Ascending aorta (tissue), 2 donors: Measurements from ENCODE around the gene ITPK1. TPM values are rescaled to one million over a fixed set of nuclear protein-coding genes. Genes with fewer than 3 reads are reported as not detected.

Experiments used
- DNase-seq, 2 donors: peaks; one replicate each; pipeline ENCODE4 v3.0.0-alpha.2; 2019; ENCODE audit warnings: low spot score in 2 of 2
- H3K27ac ChIP-seq, 2 donors: fragments of 200-600 bp; sonication (generic); one replicate each; pipeline ENCODE4 v1.5.1; 2016 to 2017; ENCODE audit warnings: mild to moderate bottlenecking in 1 of 2
- H3K27me3 ChIP-seq: fragments of 200-600 bp; sonication (generic); one replicate; pipeline ENCODE4 v1.5.1; 2017
- H3K36me3 ChIP-seq, 2 donors: fragments of 200-600 bp; sonication (generic); one replicate each; pipeline ENCODE4 v1.5.1; 2016
- H3K4me1 ChIP-seq, 2 donors: fragments of 200-600 bp; sonication (generic); one replicate each; pipeline ENCODE4 v1.5.1; 2016 to 2017; ENCODE audit warnings: mild to moderate bottlenecking in 1 of 2
- H3K4me3 ChIP-seq, 2 donors: fragments of 200-600 bp; sonication (generic); one replicate each; pipeline ENCODE4 v1.5.1; 2016 to 2017; ENCODE audit warnings: mild to moderate bottlenecking in 1 of 2
- H3K9me3 ChIP-seq, 2 donors: fragments of 200-600 bp; sonication (generic); one replicate each; pipeline ENCODE4 v1.5.1; 2016
- intact Hi-C: fragments of 100-400 bp; cut with DNase I; formaldehyde crosslinking; loops from one replicate; pipeline ENCODE4 v1.15.1; 2023
- total RNA-seq: library from RNA; depleted of rRNA; stranded (reverse); fragments of >200 nt; gene quantifications from one replicate; pipeline ENCODE4 v1.1.0, GENCODE V29; 2016
- TF ChIP-seq, protein P1 (sequence below), 3 experiments: fragments of 200-600 bp in 2 of 3; fragments of 450-650 bp in 1 of 3; sonication (generic) in 2 of 3; IDR thresholded peaks; one replicate each; pipeline ENCODE4 v1.5.1; 2016 to 2019; ENCODE audit warnings: antibody characterized with exemption in 3 of 3, mild to moderate bottlenecking in 1 of 3, moderate library complexity in 1 of 3

The ITPK1 gene
- total RNA-seq, 1 donor from 2014 or later: 85.3 TPM

DNA sequence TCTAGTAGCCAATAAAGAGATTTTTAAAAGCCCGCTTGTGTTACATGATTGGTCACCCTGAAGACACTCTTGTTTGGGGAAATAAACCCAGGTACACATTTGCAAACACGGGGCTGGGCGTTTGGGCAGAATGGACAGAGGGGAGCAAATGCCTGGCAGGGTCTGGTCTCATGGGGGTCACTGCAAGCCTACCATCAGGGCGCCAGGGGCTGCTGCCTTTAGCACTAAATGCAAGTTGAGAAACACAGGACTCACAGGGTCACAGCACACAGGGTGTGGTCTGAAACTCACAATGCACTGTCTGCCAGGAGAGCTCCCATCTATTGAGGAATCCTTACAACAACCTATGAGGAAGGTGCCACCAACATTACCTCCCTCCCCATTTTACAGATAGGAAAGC lies 130.2 kb downstream of the ITPK1 start:
- Histone ChIP-seq H3K4me3 (no peak overlapping the region), H3K36me3 (peaks cover 0 to 3% of the 10 kb centered on the region in 2 donors), H3K27ac (peak overlapping the region; percentile 61 to 87), H3K9me3 (no peaks in the 10 kb centered on the region), H3K27me3 (no peaks in the 10 kb centered on the region), H3K4me1 (peaks cover 3 to 17% of the 10 kb centered on the region in 2 donors)
- intact Hi-C loops: loop anchor here (5.0 kb wide), 2 partner anchors 57 to 623 kb away; no protein-coding TSS in a partner anchor
- no peak for DNase-seq
- TF ChIP-seq, protein P1, sequence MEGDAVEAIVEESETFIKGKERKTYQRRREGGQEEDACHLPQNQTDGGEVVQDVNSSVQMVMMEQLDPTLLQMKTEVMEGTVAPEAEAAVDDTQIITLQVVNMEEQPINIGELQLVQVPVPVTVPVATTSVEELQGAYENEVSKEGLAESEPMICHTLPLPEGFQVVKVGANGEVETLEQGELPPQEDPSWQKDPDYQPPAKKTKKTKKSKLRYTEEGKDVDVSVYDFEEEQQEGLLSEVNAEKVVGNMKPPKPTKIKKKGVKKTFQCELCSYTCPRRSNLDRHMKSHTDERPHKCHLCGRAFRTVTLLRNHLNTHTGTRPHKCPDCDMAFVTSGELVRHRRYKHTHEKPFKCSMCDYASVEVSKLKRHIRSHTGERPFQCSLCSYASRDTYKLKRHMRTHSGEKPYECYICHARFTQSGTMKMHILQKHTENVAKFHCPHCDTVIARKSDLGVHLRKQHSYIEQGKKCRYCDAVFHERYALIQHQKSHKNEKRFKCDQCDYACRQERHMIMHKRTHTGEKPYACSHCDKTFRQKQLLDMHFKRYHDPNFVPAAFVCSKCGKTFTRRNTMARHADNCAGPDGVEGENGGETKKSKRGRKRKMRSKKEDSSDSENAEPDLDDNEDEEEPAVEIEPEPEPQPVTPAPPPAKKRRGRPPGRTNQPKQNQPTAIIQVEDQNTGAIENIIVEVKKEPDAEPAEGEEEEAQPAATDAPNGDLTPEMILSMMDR (IDR thresholded peaks at IDR 0.05): no peak

DNA sequence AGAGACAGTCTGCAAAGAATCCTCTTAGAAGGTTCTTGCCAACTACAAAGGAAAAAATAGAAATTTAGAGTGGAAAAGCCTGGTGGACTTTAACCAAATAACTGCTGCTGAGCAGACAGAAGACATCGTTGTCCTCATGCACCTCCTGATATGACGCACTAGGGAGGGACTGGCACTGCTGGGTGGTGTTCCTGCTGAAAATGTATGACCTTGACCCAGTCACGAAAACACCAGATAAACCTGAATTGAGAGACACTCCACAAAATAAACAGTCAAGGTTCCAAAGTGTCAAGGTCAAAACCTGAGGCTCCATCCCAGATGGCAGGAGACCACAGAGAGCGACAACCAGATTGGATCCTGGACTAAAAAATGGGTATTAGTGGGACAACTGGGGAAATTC lies 130.8 kb downstream of the ITPK1 start:
- intact Hi-C loops: loop anchor here (5.0 kb wide), 2 partner anchors 57 to 623 kb away; no protein-coding TSS in a partner anchor
- H3K4me1 ChIP-seq: peaks cover 3 to 17% of the 10 kb centered on the region in 2 donors

DNA sequence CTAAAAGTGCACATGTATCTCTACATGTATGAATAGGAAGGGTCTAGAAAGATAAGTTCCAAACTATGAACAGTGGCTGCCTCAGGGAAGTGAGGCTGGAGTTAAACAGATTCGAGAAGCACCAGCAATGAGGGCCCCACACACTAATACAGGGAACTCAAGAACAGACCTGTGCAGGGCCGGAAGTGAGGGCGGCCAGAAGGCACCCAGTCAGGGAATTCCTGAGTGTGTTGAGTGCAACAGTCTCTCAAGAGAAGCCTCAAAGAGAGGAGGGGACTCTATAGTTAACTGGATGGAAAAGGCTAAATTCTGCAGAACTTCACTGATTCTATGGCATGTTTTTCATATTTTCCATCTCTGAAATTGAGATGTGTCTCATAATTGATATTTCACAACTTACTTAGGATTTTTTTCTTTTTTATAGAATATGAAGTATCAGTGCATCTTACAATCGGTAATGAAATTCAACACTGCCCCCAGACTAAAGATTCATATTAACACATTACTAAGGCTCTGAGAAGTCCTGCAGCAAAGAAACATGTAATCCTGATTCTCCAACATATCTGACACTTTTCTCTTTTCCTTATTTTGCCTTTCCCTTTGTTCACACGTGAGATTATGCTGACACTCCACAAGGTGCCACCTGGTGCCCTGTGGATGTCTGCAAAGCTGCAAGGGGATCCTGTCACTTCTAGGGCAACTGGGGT lies 131.5 kb downstream of the ITPK1 start:
- Histone ChIP-seq H3K4me3 (no peak overlapping the region), H3K36me3 (no peaks in the 10 kb centered on the region), H3K4me1 (peaks cover 3 to 17% of the 10 kb centered on the region in 2 donors), H3K27ac (no peak overlapping the region), H3K9me3 (no peaks in the 10 kb centered on the region), H3K27me3 (no peaks in the 10 kb centered on the region)
- no peak for DNase-seq
- intact Hi-C loops: no loop called here
- TF ChIP-seq, protein P1 (IDR thresholded peaks at IDR 0.05): no peak

More for the DNA sequence above, 130.8 kb downstream of the ITPK1 start:
- Histone ChIP-seq H3K27ac (peak overlapping the region in 1 of 2 donors; percentile 87), H3K4me3 (no peak overlapping the region), H3K36me3 (no peaks in the 10 kb centered on the region), H3K9me3 (no peaks in the 10 kb centered on the region), H3K27me3 (no peaks in the 10 kb centered on the region)
- DNase-seq: no peak
- TF ChIP-seq, protein P1 (IDR thresholded peaks at IDR 0.05): no peak

DNA sequence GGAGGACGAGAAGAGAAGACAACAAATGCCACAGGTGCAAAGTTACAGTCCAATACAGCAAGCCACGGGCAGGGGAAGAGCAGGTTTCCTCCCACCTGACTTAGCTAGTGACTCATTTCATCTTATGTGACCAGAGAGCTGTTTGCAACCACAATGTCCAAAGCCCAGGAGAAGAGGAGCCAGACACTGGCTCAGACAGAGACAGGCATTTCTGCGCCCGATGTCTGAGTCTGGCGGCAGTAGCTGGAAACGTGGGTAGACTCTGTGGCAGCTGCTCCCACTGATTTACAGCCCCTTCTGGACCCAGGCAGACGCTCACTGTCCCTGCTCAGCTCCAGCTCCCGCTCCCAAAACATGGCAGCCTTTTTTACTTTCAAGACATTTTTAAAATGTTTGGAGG lies 132.8 kb downstream of the ITPK1 start:
- Histone ChIP-seq H3K4me3 (no peak overlapping the region), H3K27me3 (no peaks in the 10 kb centered on the region), H3K9me3 (peaks cover 0 to 4% of the 10 kb centered on the region in 2 donors), H3K4me1 (peaks cover 3 to 17% of the 10 kb centered on the region in 2 donors), H3K36me3 (peaks cover 0 to 1% of the 10 kb centered on the region in 2 donors), H3K27ac (no peak overlapping the region)
- TF ChIP-seq, protein P1 (IDR thresholded peaks at IDR 0.05): no peak
- no peak for DNase-seq
- intact Hi-C loops: no loop called here

DNA sequence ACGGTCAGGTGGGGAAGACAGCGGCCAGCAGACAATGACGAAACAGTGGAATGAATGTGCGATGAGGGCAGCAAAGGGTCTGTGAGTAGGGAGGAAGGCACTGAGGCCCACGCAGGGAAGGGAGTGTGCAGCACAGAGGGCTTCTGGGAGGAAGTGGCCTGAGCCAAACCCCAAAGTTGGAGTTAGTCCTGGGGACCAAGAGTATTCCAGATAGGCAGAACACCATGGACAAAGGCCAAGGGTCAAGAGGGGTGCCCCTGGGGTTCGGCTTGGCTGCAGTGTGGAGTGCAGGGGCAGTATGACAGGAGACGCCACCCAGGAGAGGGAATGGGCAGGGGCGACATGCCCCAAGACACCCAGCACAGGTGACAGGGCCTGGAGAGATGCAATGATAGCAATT lies 134.0 kb downstream of the ITPK1 start:
- Histone ChIP-seq H3K4me1 (peaks cover 3 to 14% of the 10 kb centered on the region in 2 donors), H3K36me3 (peaks cover 0 to 5% of the 10 kb centered on the region in 2 donors), H3K27me3 (no peaks in the 10 kb centered on the region), H3K27ac (no peak overlapping the region), H3K9me3 (peaks cover 0 to 4% of the 10 kb centered on the region in 2 donors), H3K4me3 (no peak overlapping the region)
- DNase-seq: no peak
- intact Hi-C loops: no loop called here
- TF ChIP-seq, protein P1 (IDR thresholded peaks at IDR 0.05): no peak
